HG03280 (cell line): ENCODE measurements around the gene KIAA1958.

Experiments used
- ATAC-seq: cut with Tn5 transposase; IDR thresholded peaks from one replicate; pipeline ENCODE4 v1.9.1; 2021; ENCODE audit warnings: mild to moderate bottlenecking, moderate library complexity; ENCODE audit not compliant: unreplicated experiment

KIAA1958 gene

GRCh38 chr9:112529316-112529715, 42.7 kb downstream of the KIAA1958 start:
- no peak for ATAC-seq

GRCh38 chr9:112530751-112531205, 44.2 kb downstream of the KIAA1958 start:
- ATAC-seq = no peak

GRCh38 chr9:112531666-112532282, 45.1 kb downstream of the KIAA1958 start:
- ATAC-seq = no peak

- ATAC-seq = no peak
Measured at GRCh38 chr9:112532427-112532826, 45.8 kb downstream of the KIAA1958 start.

GRCh38 chr9:112533660-112534059, 47.0 kb downstream of the KIAA1958 start:
- no peak for ATAC-seq

GRCh38 chr9:112535301-112535700, 48.7 kb downstream of the KIAA1958 start:
- no peak for ATAC-seq

- ATAC-seq = no peak
Measured at GRCh38 chr9:112535811-112536210, 49.2 kb downstream of the KIAA1958 start.

- no peak for ATAC-seq
Measured at GRCh38 chr9:112537561-112537960, 50.9 kb downstream of the KIAA1958 start.

- no peak for ATAC-seq
Measured at GRCh38 chr9:112540800-112541199, 54.2 kb downstream of the KIAA1958 start.

GRCh38 chr9:112541685-112542084, 55.1 kb downstream of the KIAA1958 start:
- no peak for ATAC-seq

GRCh38 chr9:112542593-112543292, 56.1 kb downstream of the KIAA1958 start:
- ATAC-seq = no peak

GRCh38 chr9:112544477-112544876, 57.9 kb downstream of the KIAA1958 start:
- ATAC-seq = no peak

GRCh38 chr9:112545237-112545636, 58.6 kb downstream of the KIAA1958 start:
- ATAC-seq = no peak

GRCh38 chr9:112546149-112547012, 59.8 kb downstream of the KIAA1958 start:
- no peak for ATAC-seq

- ATAC-seq = no peak
Measured at GRCh38 chr9:112548051-112548440, 61.4 kb downstream of the KIAA1958 start.

GRCh38 chr9:112548836-112549595, 62.4 kb downstream of the KIAA1958 start:
- no peak for ATAC-seq

- no peak for ATAC-seq
Measured at GRCh38 chr9:112550531-112550930, 63.9 kb downstream of the KIAA1958 start.

GRCh38 chr9:112551641-112552040, 65.0 kb downstream of the KIAA1958 start:
- ATAC-seq = no peak

GRCh38 chr9:112552229-112553056, 65.8 kb downstream of the KIAA1958 start:
- ATAC-seq = no peak

- no peak for ATAC-seq
Measured at GRCh38 chr9:112553256-112553826, 66.7 kb downstream of the KIAA1958 start.
